K562 (cell line): ENCODE data around the gene IRF3. TPM values are rescaled to one million over a fixed set of nuclear protein-coding genes. Genes with fewer than 3 reads are reported as not detected.
A peak's percentile ranks its signal among the peaks of the same experiment; 100 is the strongest.
"Not testable (repeated sequence)": the region's sequence is repeated elsewhere in the genome, so short reads cannot be mapped to it uniquely, and the experiment has no call there.

ENCODE experiments used
- ATAC-seq: fragments of 200-7000 bp; cut with Tn5 transposase; 3 replicates; pipeline ENCODE4 v1.9.1; 2020; ENCODE audit warnings: moderate library complexity
- BruUV-seq: library from RNA; stranded (reverse); fragments of 400-500 nt; replicated peaks from 2 replicates; lab custom pipeline; 2021; lab: Mats Ljungman, UMichigan
- CTCF ChIA-PET: fragments of 300-600 bp; formaldehyde crosslinking; extraction: SDS; loops from one replicate; lab custom pipeline; 2021; ENCODE audit warnings: low intra/inter-chr PET ratio; lab: Yijun Ruan, JAX
- POLR2A ChIA-PET: fragments of 300-600, 350-650 bp; sonication (Branson Sonifier 250); formaldehyde crosslinking; extraction: SDS; loops from one replicate; lab custom pipeline; 2021; ENCODE audit warnings: antibody characterized with exemption, inconsistent platforms; lab: Yijun Ruan, JAX
- DNase-seq, 4 experiments: peaks; one replicate each; pipeline versions ENCODE4 v3.0.0 to v3.0.0-alpha.2; 2011 to 2018; ENCODE audit warnings: low spot score in 3 of 4, mixed read lengths in 3 of 4; ENCODE audit errors: extremely low read depth in 1 of 4
- FAIRE-seq: peaks from 2 replicates; lab custom pipeline; 2011; peaks lifted over from hg19 to GRCh38; lab: Jason Lieb, UNC
- H2AFZ ChIP-seq: 2 replicates; pipeline ENCODE4 v1.6.0; 2011; ENCODE audit warnings: low read depth, low read length, control low read depth, inconsistent platforms
- H3K27ac ChIP-seq: fragments of 200-600 bp; 3 replicates; pipeline ENCODE4 v1.8.0; 2011; ENCODE audit warnings: low read depth, mild to moderate bottlenecking, control low read depth, inconsistent platforms, low read length, moderate library complexity, mixed read lengths; ENCODE audit errors: extremely low read depth
- H3K27me3 ChIP-seq, 2 experiments: fragments of 300-600 bp in 1 of 2; 2 replicates in 1 of 2; 3 replicates in 1 of 2; pipeline versions ENCODE4 v1.6.0 to v1.8.0; 2011; ENCODE audit warnings: inconsistent platforms in 2 of 2, low read length in 2 of 2, mild to moderate bottlenecking in 1 of 2, mixed read lengths in 1 of 2, moderate library complexity in 1 of 2; ENCODE audit not compliant: control insufficient read depth in 2 of 2, insufficient read depth in 2 of 2
- H3K36me3 ChIP-seq: fragments of 300-600 bp; 3 replicates; pipeline ENCODE4 v1.8.0; 2011; ENCODE audit warnings: mild to moderate bottlenecking, low read length, inconsistent platforms; ENCODE audit not compliant: control insufficient read depth, insufficient read depth
- H3K4me1 ChIP-seq, 2 experiments: fragments of 200-600 bp in 1 of 2; replicated peaks in 1 of 2; 2 replicates in 1 of 2; 3 replicates in 1 of 2; pipeline versions ENCODE4 v1.5.1 to v1.8.0; 2011; ENCODE audit warnings: inconsistent platforms in 2 of 2, low read length in 2 of 2, mild to moderate bottlenecking in 1 of 2, mixed read lengths in 1 of 2, moderate library complexity in 1 of 2; ENCODE audit not compliant: control insufficient read depth in 2 of 2, insufficient read depth in 2 of 2
- H3K4me2 ChIP-seq: 2 replicates; pipeline ENCODE4 v1.6.1; 2011; ENCODE audit warnings: low read length, control low read depth, inconsistent platforms, mixed read lengths; ENCODE audit not compliant: insufficient read depth
- H3K4me3 ChIP-seq: fragments of 200-600 bp; sonication (generic), shearing (Covaris generic); 2 replicates; pipeline ENCODE4 v1.5.1; 2016; ENCODE audit warnings: control low read depth, inconsistent platforms
- H3K79me2 ChIP-seq: fragments of 200-600 bp; 3 replicates; pipeline ENCODE4 v1.8.0; 2011; ENCODE audit warnings: low read length, inconsistent platforms; ENCODE audit not compliant: control insufficient read depth, insufficient read depth
- H3K9ac ChIP-seq, 2 experiments: 2 replicates each; pipeline versions ENCODE4 v1.6.0 to v1.6.1; 2011; ENCODE audit warnings: low read depth in 2 of 2, low read length in 2 of 2, control low read depth in 1 of 2, inconsistent platforms in 1 of 2, mild to moderate bottlenecking in 1 of 2, mixed read lengths in 1 of 2; ENCODE audit not compliant: insufficient read depth in 1 of 2
- H3K9me1 ChIP-seq: one replicate; pipeline ENCODE4 v1.6.0; 2011; ENCODE audit warnings: inconsistent platforms, mild to moderate bottlenecking, low read length, moderate library complexity; ENCODE audit not compliant: control insufficient read depth, insufficient read depth
- H3K9me3 ChIP-seq: replicated peaks from 2 replicates; pipeline ENCODE4 v1.5.1; 2011; ENCODE audit warnings: low read depth, low read length, inconsistent platforms; ENCODE audit not compliant: control insufficient read depth, insufficient read depth
- H4K20me1 ChIP-seq: replicated peaks from 2 replicates; pipeline ENCODE4 v1.6.1; 2011; ENCODE audit warnings: low read length, inconsistent platforms, mixed read lengths; ENCODE audit not compliant: control insufficient read depth, insufficient read depth
- E2F6 ChIP-seq, 2 experiments: IDR thresholded peaks; 2 replicates each; pipeline ENCODE4 v1.6.1; 2011; ENCODE audit warnings: borderline replicate concordance in 1 of 2, control low read depth in 1 of 2, low read depth in 1 of 2, low read length in 1 of 2, mild to moderate bottlenecking in 1 of 2, mixed read lengths in 1 of 2, moderate library complexity in 1 of 2; ENCODE audit not compliant: insufficient read depth in 1 of 2, insufficient read length in 1 of 2, poor library complexity in 1 of 2, severe bottlenecking in 1 of 2; ENCODE audit errors: extremely low read depth in 1 of 2
- L3MBTL2 ChIP-seq: fragments of 450-650 bp; IDR thresholded peaks from 2 replicates; pipeline ENCODE4 v1.6.1; 2016; ENCODE audit warnings: mild to moderate bottlenecking, moderate library complexity
- POLR2G ChIP-seq: fragments of 200-400 bp; formaldehyde crosslinking; IDR thresholded peaks from 2 replicates; pipeline ENCODE4 v1.6.1; 2017; ENCODE audit warnings: low read depth, mild to moderate bottlenecking, antibody characterized with exemption, low read length, moderate library complexity
- WGBS: fragments of 100-300 bp; shearing (Covaris generic); methylation state at CpG from one replicate; pipeline ENCODE4 v1.1.6; 2016; ENCODE audit warnings: low coverage, mixed read lengths; ENCODE audit not compliant: insufficient coverage; ENCODE audit errors: missing lambda C conversion rate; 5-methylcytosine and 5-hydroxymethylcytosine counted together
- in situ Hi-C: fragments of 300-500 bp; cut with MboI; formaldehyde crosslinking; loops from 4 replicates; pipeline ENCODE4 v1.15.0; 2018; ENCODE audit warnings: inconsistent platforms, mixed read lengths
- intact Hi-C: fragments of 100-400 bp; cut with micrococcal nuclease; formaldehyde crosslinking; loops from 2 replicates; pipeline ENCODE4 v1.14.2; 2022
- polyA plus RNA-seq, 8 experiments: library from polyadenylated mRNA; depleted of rRNA in 4 of 8; stranded (reverse) in 5 of 8; unstranded in 3 of 8; fragments of >200 nt; fragmentation: Nextera tagmentation in 2 of 8; fragmentation: Illumina TruSeq in 1 of 8; extraction: Ambion mirVana in 2 of 8; extraction: Trizol in 1 of 8; gene quantifications; 2 replicates each; pipeline versions ENCODE4 v1.2.1 to v1.2.3, GENCODE V29; 2011 to 2014; ENCODE audit warnings: inconsistent platforms in 1 of 8, missing spikeins in 1 of 8
- total RNA-seq, 7 experiments: library from RNA; depleted of rRNA in 6 of 7; stranded (reverse); fragments of >200 nt in 6 of 7; fragmentation: Illumina TruSeq in 2 of 7; extraction: Trizol in 2 of 7; gene quantifications; 2 replicates each; pipeline versions ENCODE4 v1.2.1 to v1.2.3, GENCODE V29; 2011 to 2021; ENCODE audit warnings: low replicate concordance in 1 of 7

The IRF3 gene
- total and polyA plus RNA-seq, 9 of the 15 experiments (the other 6 are each of a cell fraction or from before 2014, with no cell fraction given) = 7.5 to 145 (median 65.4) TPM

GRCh38 chr19:49635530-49636232, 30.0 kb downstream of the IRF3 start:
- peaks cover 16 to 47% of the 10 kb centered on the region in 2 experiments for H3K4me1 ChIP-seq
- WGBS = 49% methylated on average over 21 of the region's 24 CpGs
- H4K20me1 ChIP-seq = no peaks in the 10 kb centered on the region
- in situ Hi-C loops (no loop called here), intact Hi-C loops (no loop called here)
- H3K27ac ChIP-seq = no peak overlapping the region
- FAIRE-seq (no peak), ATAC-seq (no peak), DNase-seq (no peak)
- no peak overlapping the region for H3K4me2 ChIP-seq
- no peaks in the 10 kb centered on the region for H3K36me3 ChIP-seq
- ChIA-PET POLR2A (interaction anchor here (0.7 kb wide), 1 partner anchor 45 kb away, joined by 3 read pairs; no protein-coding TSS in a partner anchor), CTCF (no interaction called here)
- H3K9me1 ChIP-seq = no peaks in the 10 kb centered on the region
- peak in 1 of 2 experiments; percentile 21 for TF ChIP-seq E2F6 (IDR thresholded peaks at IDR 0.05; ENCODE audit: borderline replicate concordance in 1 of 2, extremely low read depth in 1 of 2, insufficient read depth in 1 of 2, insufficient read length in 1 of 2, low read depth in 1 of 2, low read length in 1 of 2, poor library complexity in 1 of 2, severe bottlenecking in 1 of 2)
- no peak for TF ChIP-seq L3MBTL2
- TF ChIP-seq POLR2G = peak; percentile 41; the same call in 1 of the 2 replicates
- no peaks in the 10 kb centered on the region for H3K79me2 ChIP-seq
- peak overlapping the region in 1 of 2 experiments; percentile 73; a peak in 2 of 4 replicates for H3K9ac ChIP-seq
- no peaks in the 10 kb centered on the region for H3K27me3 ChIP-seq
- no TSS peak for BruUV-seq
- H3K4me3 ChIP-seq = no peak overlapping the region
- H2AFZ ChIP-seq = no peak overlapping the region
- no peaks in the 10 kb centered on the region for H3K9me3 ChIP-seq

- H3K9me3 ChIP-seq, POLR2A ChIA-PET, ATAC-seq, in situ Hi-C loops, intact Hi-C loops, H4K20me1 ChIP-seq, H3K36me3 ChIP-seq, BruUV-seq, H3K27ac ChIP-seq, H3K79me2 ChIP-seq, H3K9me1 ChIP-seq, CTCF ChIA-PET, H2AFZ ChIP-seq, H3K4me3 ChIP-seq, DNase-seq, H3K27me3 ChIP-seq, H3K4me2 ChIP-seq: not testable (repeated sequence)
- peaks cover 12 to 29% of the 10 kb centered on the region in 2 experiments for H3K4me1 ChIP-seq
- peak overlapping the region in 1 of 2 experiments; percentile 22; a peak in 1 of 4 replicates for H3K9ac ChIP-seq
- FAIRE-seq = peak; percentile 26
- WGBS = 64% methylated on average over 9 of the region's 9 CpGs
Observed at GRCh38 chr19:49633273-49633672, 32.4 kb downstream of the IRF3 start.
